ENCODE data around the gene CCDC38.

The CCDC38 gene

DNA sequence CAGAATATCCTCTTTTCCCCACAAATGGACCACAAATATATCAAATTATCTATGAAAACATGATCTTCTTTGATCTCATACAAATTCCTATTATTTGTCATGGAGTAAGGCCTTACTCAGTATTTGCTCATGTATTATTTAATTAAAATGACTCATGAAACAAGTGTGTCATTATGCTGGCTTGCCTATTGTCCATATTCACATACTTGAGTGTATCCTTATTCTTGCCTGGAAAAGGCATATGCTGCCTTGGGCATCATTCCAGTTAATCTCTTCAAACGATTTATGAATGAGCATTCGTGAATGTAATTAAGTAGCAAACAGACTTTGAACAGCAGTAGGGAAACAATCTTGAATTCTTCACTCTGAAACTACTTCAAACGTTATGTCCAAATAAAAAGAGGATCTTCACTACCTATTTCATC, 106.2 kb downstream of the CCDC38 start:
- DNase-seq (ENCODE audit: low spot score) = peak; percentile 80

DNA sequence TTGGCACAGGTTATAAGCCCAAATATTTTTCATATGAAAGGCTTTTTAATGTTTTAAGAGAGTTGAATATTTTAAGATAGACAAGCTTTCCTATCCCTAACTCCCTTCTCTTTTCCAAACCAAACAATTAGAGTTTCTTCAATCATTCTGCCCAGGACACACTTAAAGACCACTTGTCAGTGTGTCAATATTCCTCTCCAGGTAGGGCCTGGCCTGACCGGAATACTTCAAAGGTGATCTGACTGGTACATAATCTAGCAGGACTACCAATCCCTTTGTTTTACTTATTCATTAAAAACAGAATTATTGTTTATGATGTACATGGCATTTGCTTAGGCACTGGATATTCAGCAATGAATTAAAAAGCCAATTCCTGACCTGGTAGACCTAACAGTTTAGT, 107.8 kb downstream of the CCDC38 start:
- no peak for DNase-seq (ENCODE audit: low spot score)

DNA sequence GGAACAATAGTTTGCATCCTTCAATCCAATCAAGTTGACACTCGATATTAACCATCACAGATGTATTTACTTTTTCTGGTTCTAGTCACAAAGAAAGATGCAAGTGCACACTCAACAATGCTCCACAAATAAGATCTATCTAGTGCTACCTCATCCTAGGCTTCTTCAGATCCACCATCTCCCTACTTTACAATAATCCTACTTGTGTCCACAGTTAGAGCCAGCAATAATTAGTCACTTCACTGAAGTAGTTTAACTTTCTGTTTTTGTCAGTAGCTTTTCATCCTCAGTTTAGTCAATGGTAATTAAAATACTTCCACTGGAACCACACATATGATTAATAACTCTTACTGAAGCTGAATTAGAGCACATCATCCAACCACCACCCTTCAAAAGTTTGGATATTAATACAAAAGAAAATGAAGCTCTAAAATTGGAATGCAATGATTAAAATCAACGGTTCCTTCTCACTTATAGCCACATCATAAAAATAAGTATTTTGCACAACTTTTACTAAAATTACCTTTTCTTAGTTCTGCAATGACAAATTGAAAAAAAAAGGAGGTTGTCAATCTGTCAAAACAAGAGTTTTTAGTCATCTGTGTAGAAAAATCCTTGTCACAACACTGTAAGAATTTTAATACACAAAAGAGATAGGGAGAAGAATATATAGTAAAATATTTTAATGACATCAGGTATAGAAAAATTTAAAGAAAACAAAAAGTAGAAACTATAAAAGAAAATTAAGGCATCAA, 111.9 kb downstream of the CCDC38 start:
- no peak for DNase-seq (ENCODE audit: low spot score)

GRCh38 chr12:95829395-95829794, 113.0 kb downstream of the CCDC38 start:
- no peak for DNase-seq (ENCODE audit: low spot score)

DNA sequence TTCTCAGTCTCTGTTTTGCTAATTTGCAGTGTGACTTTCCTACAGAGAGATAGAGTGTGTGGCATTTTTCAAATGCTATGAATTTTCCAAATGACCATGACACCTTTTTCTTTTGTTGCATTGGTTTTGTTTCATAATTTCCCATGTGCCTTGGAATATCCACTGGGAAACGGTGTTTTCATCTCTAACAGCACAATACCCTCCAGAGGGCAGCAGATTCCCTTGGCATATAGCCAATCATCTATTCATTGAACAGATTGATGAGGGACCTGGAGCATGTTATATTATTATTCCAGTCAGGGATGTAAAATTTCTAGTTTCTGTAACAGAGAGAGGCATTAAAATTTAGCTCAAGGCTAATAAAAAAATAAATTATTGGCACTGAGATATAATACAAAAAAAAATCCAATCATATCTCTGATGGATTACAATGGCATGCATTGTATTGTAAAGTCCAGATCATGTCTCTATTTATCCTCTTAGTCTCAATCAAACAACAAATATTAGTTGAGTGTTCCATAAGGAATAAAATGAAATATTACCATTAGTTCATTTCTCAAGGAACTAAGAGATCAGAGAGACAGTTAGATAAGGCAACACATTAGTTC, 122.2 kb downstream of the CCDC38 start:
- DNase-seq (ENCODE audit: low spot score) = no peak
